Spleen (tissue), 7 donors: ENCODE measurements around the gene NAA80.

Experiments
- CTCF ChIP-seq, 11 experiments: fragments of 200-600 bp in 7 of 11; fragments of 450-650 bp in 4 of 11; sonication (generic) in 4 of 11; IDR thresholded peaks in 8 of 11; conservative IDR thresholded peaks in 3 of 11; 1 replicate in 7 of 11; 2 replicates in 4 of 11; pipeline versions ENCODE4 v1.4.0 to v1.8.0; 2016 to 2021; ENCODE audit warnings: antibody characterized with exemption in 11 of 11, inconsistent platforms in 4 of 11, mild to moderate bottlenecking in 1 of 11
- POLR2A ChIP-seq, 3 donors: fragments of 450-650 bp; IDR thresholded peaks; one replicate each; pipeline ENCODE4 v1.5.1; 2017; ENCODE audit warnings: antibody characterized with exemption in 3 of 3, mild to moderate bottlenecking in 1 of 3
- POLR2AphosphoS5 ChIP-seq, 3 donors: sonication (generic); formaldehyde crosslinking; IDR thresholded peaks; one replicate each; pipeline ENCODE4 v1.5.1; 2017; ENCODE audit warnings: antibody characterized with exemption in 3 of 3
- donor health status: DM: no; HTN: no; CAD: no; lungs with moderate emphysema.
- donor health status: DM: no; HTN: no; CAD: no.
- donor health status: DM: no; HTN: no; CAD: no.

- TF ChIP-seq CTCF (IDR thresholded peaks at IDR 0.05 in 8 of 11, conservative IDR thresholded peaks at IDR 0.05 in 3 of 11) (peak; percentile 99 to 100 (median 99)), POLR2A (IDR thresholded peaks at IDR 0.05) (no peak), POLR2AphosphoS5 (IDR thresholded peaks at IDR 0.05) (peak; percentile 73 to 85 (median 77))
Observed at GRCh38 chr3:50272911-50273688, 26.1 kb downstream of the NAA80 start.
